HL-60 (cell line): ENCODE measurements around the gene VTN.

Experiments
- DNase-seq, 2 experiments: peaks; one replicate each; pipeline ENCODE4 v3.0.0-alpha.2; 2010 to 2020; ENCODE audit warnings: low read depth in 1 of 2, low spot score in 1 of 2
- H3K27ac ChIP-seq: fragments of 250-450 bp; sonication (Bioruptor Pico); replicated peaks from 2 replicates; pipeline ENCODE4 v1.5.1; 2020; ENCODE audit warnings: mild to moderate bottlenecking, moderate library complexity
- H3K27me3 ChIP-seq: fragments of 250-450 bp; sonication (Bioruptor Pico); 2 replicates; pipeline ENCODE4 v1.5.1; 2021; ENCODE audit warnings: mild to moderate bottlenecking, moderate library complexity; ENCODE audit not compliant: insufficient read depth, poor library complexity, severe bottlenecking
- H3K4me3 ChIP-seq: replicated peaks from 2 replicates; pipeline ENCODE4 v1.5.1; 2011; ENCODE audit warnings: mild to moderate bottlenecking, control low read depth, low read length; ENCODE audit not compliant: insufficient read depth
- GABPA ChIP-seq: IDR thresholded peaks from 2 replicates; pipeline ENCODE4 v1.6.1; 2012; ENCODE audit warnings: low read depth
- POLR2AphosphoS5 ChIP-seq: IDR thresholded peaks from 2 replicates; pipeline ENCODE4 v1.6.1; 2012; ENCODE audit warnings: low read depth
- SPI1 ChIP-seq: IDR thresholded peaks from 2 replicates; pipeline ENCODE4 v1.6.1; 2012; ENCODE audit warnings: low read depth, mild to moderate bottlenecking, borderline replicate concordance
- TF ChIP-seq, protein P1 (sequence below): IDR thresholded peaks from 2 replicates; pipeline ENCODE4 v1.6.1; 2012; ENCODE audit warnings: low read depth; ENCODE audit not compliant: insufficient replicate concordance
- TF ChIP-seq, protein P2 (sequence below): IDR thresholded peaks from one replicate; pipeline ENCODE4 v1.5.1; 2011; ENCODE audit warnings: low read length, control low read depth, inconsistent platforms; ENCODE audit not compliant: insufficient read depth

VTN gene

DNA sequence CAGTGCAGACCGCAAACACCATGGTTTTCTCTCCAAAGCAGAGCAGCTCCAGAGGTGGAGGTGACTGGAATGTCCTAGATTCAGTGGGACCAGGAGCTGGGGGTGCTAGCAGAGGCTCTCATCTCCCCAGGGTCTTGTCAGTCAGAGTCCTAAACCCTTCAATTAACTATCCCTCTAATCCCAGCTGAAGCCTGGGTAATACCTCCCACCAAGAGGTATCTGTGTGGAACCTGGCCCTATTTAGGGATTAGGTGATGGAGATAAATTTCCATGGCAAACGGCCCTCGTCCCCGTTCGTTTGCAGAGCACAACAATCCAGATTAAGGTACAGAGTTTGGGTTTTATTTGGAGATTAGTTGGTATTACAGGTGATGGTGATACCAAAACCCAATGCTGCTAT lies 6.9 kb downstream of the VTN start:
- no peak overlapping the region for H3K4me3 ChIP-seq
- no peaks in the 10 kb centered on the region for H3K27me3 ChIP-seq
- TF ChIP-seq SPI1 (no peak), GABPA (no peak), POLR2AphosphoS5 (no peak)
- TF ChIP-seq, protein P1, sequence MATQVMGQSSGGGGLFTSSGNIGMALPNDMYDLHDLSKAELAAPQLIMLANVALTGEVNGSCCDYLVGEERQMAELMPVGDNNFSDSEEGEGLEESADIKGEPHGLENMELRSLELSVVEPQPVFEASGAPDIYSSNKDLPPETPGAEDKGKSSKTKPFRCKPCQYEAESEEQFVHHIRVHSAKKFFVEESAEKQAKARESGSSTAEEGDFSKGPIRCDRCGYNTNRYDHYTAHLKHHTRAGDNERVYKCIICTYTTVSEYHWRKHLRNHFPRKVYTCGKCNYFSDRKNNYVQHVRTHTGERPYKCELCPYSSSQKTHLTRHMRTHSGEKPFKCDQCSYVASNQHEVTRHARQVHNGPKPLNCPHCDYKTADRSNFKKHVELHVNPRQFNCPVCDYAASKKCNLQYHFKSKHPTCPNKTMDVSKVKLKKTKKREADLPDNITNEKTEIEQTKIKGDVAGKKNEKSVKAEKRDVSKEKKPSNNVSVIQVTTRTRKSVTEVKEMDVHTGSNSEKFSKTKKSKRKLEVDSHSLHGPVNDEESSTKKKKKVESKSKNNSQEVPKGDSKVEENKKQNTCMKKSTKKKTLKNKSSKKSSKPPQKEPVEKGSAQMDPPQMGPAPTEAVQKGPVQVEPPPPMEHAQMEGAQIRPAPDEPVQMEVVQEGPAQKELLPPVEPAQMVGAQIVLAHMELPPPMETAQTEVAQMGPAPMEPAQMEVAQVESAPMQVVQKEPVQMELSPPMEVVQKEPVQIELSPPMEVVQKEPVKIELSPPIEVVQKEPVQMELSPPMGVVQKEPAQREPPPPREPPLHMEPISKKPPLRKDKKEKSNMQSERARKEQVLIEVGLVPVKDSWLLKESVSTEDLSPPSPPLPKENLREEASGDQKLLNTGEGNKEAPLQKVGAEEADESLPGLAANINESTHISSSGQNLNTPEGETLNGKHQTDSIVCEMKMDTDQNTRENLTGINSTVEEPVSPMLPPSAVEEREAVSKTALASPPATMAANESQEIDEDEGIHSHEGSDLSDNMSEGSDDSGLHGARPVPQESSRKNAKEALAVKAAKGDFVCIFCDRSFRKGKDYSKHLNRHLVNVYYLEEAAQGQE: no peak
- TF ChIP-seq, protein P2, sequence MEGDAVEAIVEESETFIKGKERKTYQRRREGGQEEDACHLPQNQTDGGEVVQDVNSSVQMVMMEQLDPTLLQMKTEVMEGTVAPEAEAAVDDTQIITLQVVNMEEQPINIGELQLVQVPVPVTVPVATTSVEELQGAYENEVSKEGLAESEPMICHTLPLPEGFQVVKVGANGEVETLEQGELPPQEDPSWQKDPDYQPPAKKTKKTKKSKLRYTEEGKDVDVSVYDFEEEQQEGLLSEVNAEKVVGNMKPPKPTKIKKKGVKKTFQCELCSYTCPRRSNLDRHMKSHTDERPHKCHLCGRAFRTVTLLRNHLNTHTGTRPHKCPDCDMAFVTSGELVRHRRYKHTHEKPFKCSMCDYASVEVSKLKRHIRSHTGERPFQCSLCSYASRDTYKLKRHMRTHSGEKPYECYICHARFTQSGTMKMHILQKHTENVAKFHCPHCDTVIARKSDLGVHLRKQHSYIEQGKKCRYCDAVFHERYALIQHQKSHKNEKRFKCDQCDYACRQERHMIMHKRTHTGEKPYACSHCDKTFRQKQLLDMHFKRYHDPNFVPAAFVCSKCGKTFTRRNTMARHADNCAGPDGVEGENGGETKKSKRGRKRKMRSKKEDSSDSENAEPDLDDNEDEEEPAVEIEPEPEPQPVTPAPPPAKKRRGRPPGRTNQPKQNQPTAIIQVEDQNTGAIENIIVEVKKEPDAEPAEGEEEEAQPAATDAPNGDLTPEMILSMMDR: no peak
- no peak for DNase-seq
- no peak overlapping the region for H3K27ac ChIP-seq

DNA sequence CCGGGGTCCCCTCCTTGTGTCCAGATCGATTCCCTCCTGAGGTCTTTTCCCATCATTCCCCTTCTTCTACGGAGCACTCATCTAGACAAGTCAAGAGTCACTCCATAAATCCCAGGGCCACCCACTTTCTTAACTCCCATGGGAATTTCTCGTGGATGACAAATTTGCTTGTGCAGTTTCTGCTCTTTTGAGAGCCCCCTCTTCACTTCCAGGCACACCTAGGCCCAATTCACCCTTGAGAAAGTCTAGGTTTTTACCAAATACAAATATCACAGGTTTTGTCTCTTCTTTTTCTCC lies 12.3 kb downstream of the VTN start:
- Histone ChIP-seq H3K4me3 (peak overlapping the region; percentile 70), H3K27ac (peak overlapping the region; percentile 86), H3K27me3 (no peaks in the 10 kb centered on the region)
- TF ChIP-seq, protein P1: no peak
- TF ChIP-seq, protein P2: no peak
- TF ChIP-seq SPI1: no peak
- TF ChIP-seq GABPA: no peak
- no peak for DNase-seq

DNA sequence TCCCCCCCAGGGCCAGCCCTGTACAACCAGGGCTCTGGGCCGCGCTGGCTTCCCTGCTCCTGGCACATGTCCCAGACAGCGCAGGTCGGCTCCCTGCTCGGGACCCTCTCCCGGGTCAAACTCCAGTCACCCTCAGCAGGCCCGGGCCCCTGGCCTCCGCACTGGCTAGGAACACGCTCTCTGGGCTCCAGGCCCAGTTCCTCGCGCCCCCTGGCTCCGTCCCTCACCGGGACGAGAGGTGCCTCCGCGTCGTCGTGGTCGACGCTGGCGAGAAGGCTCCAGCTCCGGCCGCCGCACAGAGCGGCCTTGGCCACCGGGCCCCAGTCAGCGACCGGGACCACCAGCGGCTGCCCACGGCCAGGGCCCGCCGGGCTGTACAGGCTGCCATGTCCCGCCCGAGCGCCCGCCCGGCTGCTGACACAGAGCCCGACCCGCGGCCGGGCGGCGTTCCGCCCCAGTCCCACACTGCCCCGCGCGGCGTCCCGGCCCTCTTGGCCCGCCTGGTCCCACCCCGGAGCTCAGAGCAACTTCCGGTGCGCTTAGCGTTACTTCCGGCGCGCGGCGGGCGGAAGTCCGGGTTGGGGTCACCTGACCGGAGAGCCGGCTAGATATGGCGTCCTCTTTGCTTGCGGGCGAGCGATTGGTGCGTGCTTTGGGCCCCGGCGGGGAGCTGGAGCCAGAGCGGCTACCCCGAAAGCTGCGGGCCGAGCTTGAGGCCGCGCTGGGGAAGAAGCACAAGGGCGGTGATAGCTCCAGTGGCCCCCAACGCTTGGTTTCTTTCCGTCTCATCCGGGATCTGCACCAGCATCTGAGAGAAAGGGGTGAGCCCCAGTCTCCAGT lies 12.8 kb downstream of the VTN start, which contains the start of gene POLDIP2:
POLDIP2 (minus strand) TSS at position 467 of the 840 bp plus-strand sequence; CDS start at position 388, 79 bp downstream.
- H3K27ac ChIP-seq: peak within 1 kb of the TSS; percentile 86
- TF ChIP-seq, protein P1: peak; percentile 58
- TF ChIP-seq POLR2AphosphoS5 (peak; percentile 86), SPI1 (peak; percentile 69), GABPA (peak; percentile 99)
- TF ChIP-seq, protein P2: no peak
- DNase-seq: peak; percentile 84 to 95
- peak within 1 kb of the TSS; percentile 91 for H3K4me3 ChIP-seq
- no peaks in the 10 kb centered on the region for H3K27me3 ChIP-seq
